Thymus (tissue), 11 donors: ENCODE results near the gene GLI3. TPM values are rescaled to one million over a fixed set of nuclear protein-coding genes. Genes with fewer than 3 reads are reported as not detected.

ENCODE experiments used
- DNase-seq, 9 donors: peaks; one replicate each; pipeline ENCODE4 v3.0.0-alpha.2; 2013; ENCODE audit warnings: low spot score in 9 of 9, low read depth in 6 of 9, missing footprints in 1 of 9
- H3K27ac ChIP-seq, 2 donors: one replicate each; pipeline ENCODE4 v1.5.1; 2013; ENCODE audit warnings: control low read depth in 1 of 2, low read depth in 1 of 2, low read length in 1 of 2, mild to moderate bottlenecking in 1 of 2, moderate library complexity in 1 of 2
- H3K27me3 ChIP-seq, 2 donors: one replicate each; pipeline ENCODE4 v1.5.1; 2013; ENCODE audit warnings: low read length in 1 of 2; ENCODE audit not compliant: control insufficient read depth in 2 of 2, insufficient read depth in 1 of 2
- H3K36me3 ChIP-seq, 2 donors: one replicate each; pipeline ENCODE4 v1.5.1; 2013; ENCODE audit warnings: low read length in 1 of 2, mild to moderate bottlenecking in 1 of 2, moderate library complexity in 1 of 2; ENCODE audit not compliant: control insufficient read depth in 2 of 2, insufficient read depth in 2 of 2
- H3K4me1 ChIP-seq, 2 donors: one replicate each; pipeline ENCODE4 v1.5.1; 2013; ENCODE audit warnings: low read length in 2 of 2; ENCODE audit not compliant: control insufficient read depth in 2 of 2, insufficient read depth in 2 of 2
- H3K4me3 ChIP-seq, 2 donors: one replicate each; pipeline ENCODE4 v1.5.1; 2013; ENCODE audit warnings: low read length in 2 of 2, control low read depth in 1 of 2, mild to moderate bottlenecking in 1 of 2
- H3K9me3 ChIP-seq, 2 donors: one replicate each; pipeline ENCODE4 v1.5.1; 2013; ENCODE audit warnings: low read length in 1 of 2, mild to moderate bottlenecking in 1 of 2; ENCODE audit not compliant: control insufficient read depth in 2 of 2, insufficient read depth in 1 of 2
- WGBS: extraction: QIAGEN DNeasy Blood & Tissue Kit; methylation state at CpG from one replicate; pipeline ENCODE4 v1.1.7; 2013; 5-methylcytosine and 5-hydroxymethylcytosine counted together
- polyA plus RNA-seq: library from polyadenylated mRNA; stranded (reverse); fragments of 200-250 nt; gene quantifications from one replicate; pipeline ENCODE4 v1.2.3, GENCODE V29; 2013
- total RNA-seq: library from RNA; stranded (reverse); fragments of 120-200 nt; gene quantifications from one replicate; pipeline ENCODE4 v1.2.4, GENCODE V29; 2013
- donor health status: healthy.

The GLI3 gene
- total and polyA plus RNA-seq, 2 donors = 3.1 to 3.2 TPM

DNA sequence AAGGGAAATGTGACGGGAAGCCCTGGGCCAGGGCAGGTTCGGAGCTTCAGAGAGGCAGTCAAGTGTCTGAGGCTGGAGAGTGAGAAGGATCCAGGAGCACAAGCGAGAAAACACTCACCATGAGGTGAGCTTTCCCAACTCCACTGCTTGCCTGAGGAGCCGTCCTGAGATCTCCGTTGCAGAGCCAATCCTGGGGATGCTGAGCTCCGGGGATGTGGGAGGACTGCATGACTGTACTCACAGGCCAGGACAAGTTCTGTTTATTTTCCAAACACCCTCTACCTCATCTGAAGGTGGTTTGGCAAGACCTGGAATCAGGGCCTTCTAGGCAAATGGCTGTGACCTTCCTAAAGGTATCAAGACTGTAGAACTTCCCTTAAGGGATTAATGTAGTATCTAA, 38.7 kb downstream of the GLI3 start:
- H3K36me3 ChIP-seq = no peaks in the 10 kb centered on the region
- H3K27me3 ChIP-seq = no peaks in the 10 kb centered on the region
- peaks cover 6 to 16% of the 10 kb centered on the region in 2 donors for H3K4me1 ChIP-seq
- H3K4me3 ChIP-seq = no peak overlapping the region
- H3K27ac ChIP-seq = no peak overlapping the region
- no peak for DNase-seq
- 93% methylated on average over 6 of the region's 6 CpGs for WGBS
- H3K9me3 ChIP-seq = no peaks in the 10 kb centered on the region

DNA sequence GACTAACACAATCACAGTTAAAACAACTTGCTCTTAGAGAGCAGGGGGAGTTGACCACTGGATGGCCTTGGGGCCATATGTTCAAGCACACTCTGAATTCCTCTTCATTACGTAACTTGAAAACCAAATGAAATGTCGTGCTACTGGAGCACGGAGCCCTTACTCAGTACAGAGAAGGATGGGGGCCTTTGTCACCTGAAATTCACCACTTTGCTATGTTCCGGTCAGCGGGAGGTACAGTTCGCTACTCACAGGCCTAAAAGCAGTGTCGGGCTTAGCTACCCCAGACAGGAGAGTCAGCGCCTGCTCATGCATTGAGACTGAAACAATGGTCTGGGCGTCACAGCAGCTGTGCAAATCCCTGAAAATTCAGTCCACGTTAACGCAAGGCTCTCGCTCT, 39.6 kb downstream of the GLI3 start:
- no peak overlapping the region for H3K4me3 ChIP-seq
- H3K36me3 ChIP-seq = no peaks in the 10 kb centered on the region
- H3K9me3 ChIP-seq = no peaks in the 10 kb centered on the region
- DNase-seq = no peak
- H3K27me3 ChIP-seq = no peaks in the 10 kb centered on the region
- 97% methylated on average over 12 of the region's 12 CpGs for WGBS
- no peak overlapping the region for H3K27ac ChIP-seq
- H3K4me1 ChIP-seq = peaks cover 6 to 24% of the 10 kb centered on the region in 2 donors

DNA sequence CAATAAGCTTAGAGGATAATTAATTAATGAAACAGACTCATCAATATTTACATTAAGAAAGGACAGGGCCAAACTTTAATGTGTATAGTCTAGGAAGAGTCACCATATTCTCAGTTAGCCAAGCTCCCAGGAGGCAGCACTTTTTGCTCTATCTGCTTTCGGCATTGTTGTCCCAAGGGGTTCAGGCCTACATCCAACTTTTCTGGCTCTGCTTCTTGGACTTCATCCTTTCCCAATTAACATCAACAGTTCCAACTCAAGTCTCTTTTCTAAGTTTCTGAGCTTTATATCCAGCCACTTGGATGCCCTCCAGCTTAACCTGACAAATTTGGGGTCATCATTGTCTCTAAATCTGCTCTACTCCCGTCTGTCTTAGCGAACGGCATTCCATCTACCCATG, 42.8 kb downstream of the GLI3 start:
- WGBS = 92% methylated on average over 4 of the region's 4 CpGs
- no peaks in the 10 kb centered on the region for H3K36me3 ChIP-seq
- no peak overlapping the region for H3K4me3 ChIP-seq
- H3K27me3 ChIP-seq = no peaks in the 10 kb centered on the region
- peaks cover 6 to 21% of the 10 kb centered on the region in 2 donors for H3K4me1 ChIP-seq
- no peaks in the 10 kb centered on the region for H3K9me3 ChIP-seq
- no peak overlapping the region for H3K27ac ChIP-seq
- DNase-seq = no peak

DNA sequence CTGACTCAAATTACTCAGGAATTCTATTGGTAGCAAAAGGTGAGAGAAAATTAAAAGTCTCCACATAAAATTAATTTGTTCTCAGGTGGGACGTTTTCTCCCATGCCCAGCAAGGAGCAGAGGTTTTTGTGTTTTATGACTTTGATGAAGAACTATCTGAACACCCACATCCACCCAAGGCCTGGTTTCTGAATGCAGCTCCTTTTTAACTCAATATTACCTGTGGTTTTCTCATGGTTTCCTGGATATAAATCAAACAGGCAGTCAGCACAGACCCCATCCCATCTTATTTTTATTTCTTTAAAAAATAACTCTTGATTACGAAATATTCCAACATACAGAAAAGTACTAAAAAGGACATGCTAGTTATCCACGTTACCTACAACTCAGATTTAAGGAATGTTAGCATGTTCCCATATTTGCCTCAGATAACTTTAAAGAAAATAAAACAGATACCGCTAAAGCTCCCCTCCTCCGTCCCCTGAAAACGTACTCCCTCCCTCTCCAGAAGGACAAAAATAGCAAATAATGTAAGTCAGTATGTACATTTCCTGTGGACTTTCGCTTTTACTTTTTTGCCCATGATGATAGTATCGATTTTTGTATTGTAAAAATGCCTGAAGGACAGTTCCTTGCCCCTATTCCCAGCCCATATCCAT, 43.4 kb downstream of the GLI3 start:
- Histone ChIP-seq H3K4me3 (no peak overlapping the region), H3K36me3 (no peaks in the 10 kb centered on the region), H3K4me1 (peaks cover 3 to 16% of the 10 kb centered on the region in 2 donors), H3K9me3 (no peaks in the 10 kb centered on the region), H3K27ac (no peak overlapping the region), H3K27me3 (no peaks in the 10 kb centered on the region)
- peak in 1 of 9 donors; percentile 31 for DNase-seq
- WGBS = 8% methylated on average over 8 of the region's 8 CpGs

DNA sequence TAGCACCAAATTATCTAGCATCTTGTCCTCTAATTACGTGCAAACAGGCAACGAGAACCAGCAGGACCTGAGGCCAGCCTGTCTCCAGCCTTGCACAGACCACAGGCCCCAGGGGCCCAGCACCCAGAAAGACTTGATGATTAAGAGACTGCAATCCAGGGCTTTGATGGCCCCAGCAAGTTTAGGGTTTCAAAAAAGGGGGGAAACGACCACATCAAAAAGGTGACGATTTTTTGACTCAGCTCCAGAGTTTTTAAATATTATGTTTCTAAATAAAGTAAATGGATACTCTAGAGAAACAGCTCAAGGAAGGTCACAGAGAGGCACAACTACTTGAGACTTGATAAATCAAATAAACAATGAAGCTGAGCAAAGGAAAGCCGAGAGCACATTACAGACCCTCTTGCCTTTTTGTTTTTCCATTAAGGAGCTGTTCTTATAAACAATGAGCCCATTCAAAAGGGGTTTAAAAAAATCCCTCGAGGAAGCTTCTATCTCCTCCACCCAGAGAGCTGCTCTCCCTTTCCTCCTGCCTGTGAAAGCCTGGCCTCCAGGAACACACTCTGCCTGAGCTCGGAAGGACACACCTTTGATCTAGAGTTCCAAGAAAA, 44.1 kb downstream of the GLI3 start:
- peaks cover 0 to 9% of the 10 kb centered on the region in 2 donors for H3K4me1 ChIP-seq
- no peaks in the 10 kb centered on the region for H3K9me3 ChIP-seq
- no peak overlapping the region for H3K4me3 ChIP-seq
- no peaks in the 10 kb centered on the region for H3K27me3 ChIP-seq
- H3K27ac ChIP-seq = no peak overlapping the region
- no peak for DNase-seq
- no peaks in the 10 kb centered on the region for H3K36me3 ChIP-seq
- 48% methylated on average over 7 of the region's 7 CpGs for WGBS

DNA sequence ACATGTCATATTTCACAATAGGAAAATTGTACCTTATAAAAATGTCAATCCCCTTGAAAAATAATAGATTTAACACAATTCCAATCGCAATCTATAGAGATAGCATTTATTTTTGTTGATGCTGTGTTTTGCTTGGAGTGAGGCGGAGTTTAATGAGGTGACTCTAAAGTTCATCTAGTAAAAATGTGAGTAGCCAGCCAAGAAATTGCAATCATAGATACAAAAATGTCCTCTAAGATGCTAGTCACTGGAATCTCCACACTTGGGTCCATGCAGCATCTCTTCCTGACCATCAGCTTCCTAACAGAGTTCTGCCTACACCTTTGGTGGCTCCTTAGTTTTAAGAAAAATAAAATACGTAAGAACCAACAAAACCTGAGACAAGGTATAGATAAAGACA, 44.9 kb downstream of the GLI3 start:
- DNase-seq = no peak
- Histone ChIP-seq H3K27me3 (no peaks in the 10 kb centered on the region), H3K4me3 (no peak overlapping the region), H3K36me3 (no peaks in the 10 kb centered on the region), H3K4me1 (peaks cover 0 to 8% of the 10 kb centered on the region in 2 donors), H3K27ac (no peak overlapping the region), H3K9me3 (no peaks in the 10 kb centered on the region)
- WGBS = 96% methylated on average over 3 of the region's 3 CpGs

DNA sequence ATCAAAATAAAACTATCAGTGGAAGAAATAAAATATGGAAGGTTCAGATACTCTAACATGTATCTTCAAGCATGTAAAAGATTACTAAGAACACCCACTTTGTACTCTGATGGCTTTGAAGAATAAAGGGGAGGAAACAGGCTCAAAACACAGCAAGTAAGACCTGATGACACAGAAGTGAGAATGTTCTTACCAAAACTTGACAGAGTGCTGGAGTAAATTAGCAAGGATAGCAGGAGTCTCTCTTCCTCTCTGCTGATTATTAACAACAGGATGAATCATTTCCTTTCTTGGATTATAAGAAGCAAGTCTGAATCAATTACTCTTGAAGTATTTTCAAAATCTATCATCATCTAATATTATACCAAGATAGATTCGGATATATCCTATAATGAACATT, 47.5 kb downstream of the GLI3 start:
- Histone ChIP-seq H3K4me3 (no peak overlapping the region), H3K27ac (no peak overlapping the region), H3K36me3 (no peaks in the 10 kb centered on the region), H3K4me1 (peaks cover 0 to 8% of the 10 kb centered on the region in 2 donors), H3K9me3 (no peaks in the 10 kb centered on the region), H3K27me3 (no peaks in the 10 kb centered on the region)
- WGBS = 94% methylated on average over 1 of the region's 1 CpG
- peak in 1 of 9 donors; percentile 40 for DNase-seq

DNA sequence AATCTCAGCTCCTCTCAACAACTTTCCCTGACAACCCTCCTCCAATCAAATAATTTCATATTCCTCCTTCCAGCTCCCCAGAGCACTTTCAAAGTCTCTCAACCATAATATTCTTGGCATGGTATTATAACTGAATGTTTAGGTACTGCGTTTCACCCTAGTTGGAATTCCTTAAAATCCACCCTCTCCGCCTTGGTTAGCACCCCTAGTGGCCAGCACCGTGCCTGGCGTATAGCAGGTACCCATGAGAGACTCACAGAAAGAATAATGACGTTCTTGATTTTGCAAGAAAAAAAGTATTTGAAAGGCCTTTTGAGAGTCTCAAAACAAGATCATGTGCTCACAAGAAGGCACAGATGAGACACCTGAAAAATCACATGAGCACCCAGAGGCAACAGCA, 50.9 kb downstream of the GLI3 start:
- H3K4me3 ChIP-seq = no peak overlapping the region
- DNase-seq = no peak
- H3K27ac ChIP-seq = no peak overlapping the region
- no peaks in the 10 kb centered on the region for H3K36me3 ChIP-seq
- 71% methylated on average over 5 of the region's 5 CpGs for WGBS
- H3K27me3 ChIP-seq = no peaks in the 10 kb centered on the region
- no peaks in the 10 kb centered on the region for H3K4me1 ChIP-seq
- no peaks in the 10 kb centered on the region for H3K9me3 ChIP-seq

DNA sequence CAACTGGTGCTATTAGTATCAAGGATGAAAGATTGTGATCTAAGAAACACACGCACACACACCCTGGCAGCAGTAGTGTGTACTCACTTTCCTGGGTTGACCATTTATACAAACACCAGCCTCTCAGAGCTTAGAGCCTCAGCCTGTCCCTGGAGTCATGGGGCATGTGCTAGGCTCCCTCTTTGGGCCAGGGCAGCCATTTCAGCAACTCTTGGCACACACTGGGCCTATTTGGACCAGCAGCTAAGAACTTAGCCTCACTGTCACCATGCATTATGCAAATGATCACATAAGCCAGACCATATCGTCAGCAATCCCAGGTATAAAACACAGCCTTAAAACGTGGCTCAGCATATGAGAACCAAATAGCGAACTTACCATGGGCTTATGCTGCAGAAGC, 51.3 kb downstream of the GLI3 start:
- no peak overlapping the region for H3K27ac ChIP-seq
- H3K27me3 ChIP-seq = no peaks in the 10 kb centered on the region
- H3K4me1 ChIP-seq = no peaks in the 10 kb centered on the region
- WGBS = 88% methylated on average over 4 of the region's 4 CpGs
- no peaks in the 10 kb centered on the region for H3K9me3 ChIP-seq
- no peak overlapping the region for H3K4me3 ChIP-seq
- H3K36me3 ChIP-seq = no peaks in the 10 kb centered on the region
- no peak for DNase-seq
